ENCODE data around the gene PTPRT. TPM values are rescaled to one million over a fixed set of nuclear protein-coding genes. Genes with fewer than 3 reads are reported as not detected.

The PTPRT gene
- total and polyA plus RNA-seq, 8 donors: 0.23 to 1.8 (median 0.95) TPM

GRCh38 chr20:42134265-42135098 lies 1055.2 kb downstream of the PTPRT start:
- H3K4me1 ChIP-seq: no peaks in the 10 kb centered on the region
- no peak for FAIRE-seq
- intact Hi-C loops (cut with DNase I): no loop called here
- no peaks in the 10 kb centered on the region for H3K27me3 ChIP-seq
- DNase-seq: no peak
- TF ChIP-seq, protein P1, sequence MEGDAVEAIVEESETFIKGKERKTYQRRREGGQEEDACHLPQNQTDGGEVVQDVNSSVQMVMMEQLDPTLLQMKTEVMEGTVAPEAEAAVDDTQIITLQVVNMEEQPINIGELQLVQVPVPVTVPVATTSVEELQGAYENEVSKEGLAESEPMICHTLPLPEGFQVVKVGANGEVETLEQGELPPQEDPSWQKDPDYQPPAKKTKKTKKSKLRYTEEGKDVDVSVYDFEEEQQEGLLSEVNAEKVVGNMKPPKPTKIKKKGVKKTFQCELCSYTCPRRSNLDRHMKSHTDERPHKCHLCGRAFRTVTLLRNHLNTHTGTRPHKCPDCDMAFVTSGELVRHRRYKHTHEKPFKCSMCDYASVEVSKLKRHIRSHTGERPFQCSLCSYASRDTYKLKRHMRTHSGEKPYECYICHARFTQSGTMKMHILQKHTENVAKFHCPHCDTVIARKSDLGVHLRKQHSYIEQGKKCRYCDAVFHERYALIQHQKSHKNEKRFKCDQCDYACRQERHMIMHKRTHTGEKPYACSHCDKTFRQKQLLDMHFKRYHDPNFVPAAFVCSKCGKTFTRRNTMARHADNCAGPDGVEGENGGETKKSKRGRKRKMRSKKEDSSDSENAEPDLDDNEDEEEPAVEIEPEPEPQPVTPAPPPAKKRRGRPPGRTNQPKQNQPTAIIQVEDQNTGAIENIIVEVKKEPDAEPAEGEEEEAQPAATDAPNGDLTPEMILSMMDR (IDR thresholded peaks at IDR 0.05): no peak
- H3K36me3 ChIP-seq: no peaks in the 10 kb centered on the region
- no peak overlapping the region for H3K4me3 ChIP-seq
- no peak for ATAC-seq
- 79 to 85% methylated on average over 5 of the region's 5 CpGs for whole genome bisulfite sequencing, 2 donors
- no peaks in the 10 kb centered on the region for H3K9me3 ChIP-seq
- no peak overlapping the region for H3K27ac ChIP-seq

DNA sequence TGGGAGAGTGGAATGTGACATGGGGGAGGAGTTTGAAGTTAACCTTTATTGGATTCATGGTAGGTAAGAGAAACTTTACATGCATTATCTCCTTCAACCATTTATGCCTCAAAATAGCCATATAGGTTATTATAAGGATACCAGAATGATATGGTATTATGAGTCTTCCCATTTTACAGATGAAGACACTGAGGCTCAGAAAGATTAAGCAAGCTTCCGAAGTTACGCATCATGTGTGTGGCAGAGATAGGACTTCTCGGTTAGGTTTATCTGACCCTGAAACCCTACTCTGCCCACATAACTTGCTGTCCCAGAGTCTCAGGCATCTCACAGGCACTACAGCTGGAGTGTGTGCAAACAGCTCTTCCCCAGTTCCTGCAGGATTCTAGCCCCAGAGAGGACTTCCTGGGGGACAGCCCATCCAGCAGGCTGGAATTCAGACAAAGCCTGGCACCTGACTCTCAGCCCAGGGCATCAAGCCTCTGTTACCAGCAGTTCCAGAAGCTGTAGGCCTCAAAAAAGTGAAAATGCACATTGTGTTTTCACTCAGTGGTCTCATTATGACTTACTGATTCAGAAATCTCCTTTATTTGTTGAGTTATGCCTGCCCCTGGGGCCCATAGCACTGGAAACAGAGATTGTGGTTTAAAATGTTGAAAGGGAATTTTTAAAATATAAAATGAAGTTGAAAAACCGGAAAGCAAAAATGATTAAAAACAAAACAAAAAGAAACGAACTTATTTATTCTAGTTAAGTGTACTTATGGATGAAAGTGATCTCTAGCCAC lies 1058.7 kb downstream of the PTPRT start:
- no peaks in the 10 kb centered on the region for H3K27me3 ChIP-seq
- TF ChIP-seq, protein P1 (IDR thresholded peaks at IDR 0.05): no peak
- H3K4me1 ChIP-seq: no peaks in the 10 kb centered on the region
- H3K4me3 ChIP-seq: no peak overlapping the region
- H3K9me3 ChIP-seq: no peaks in the 10 kb centered on the region
- 76 to 81% methylated on average over 5 of the region's 5 CpGs for WGBS, 2 donors
- H3K36me3 ChIP-seq: no peaks in the 10 kb centered on the region
- no peak for FAIRE-seq
- DNase-seq: no peak
- no peak overlapping the region for H3K27ac ChIP-seq
- ATAC-seq: no peak
- intact Hi-C loops (cut with DNase I): no loop called here

- Histone ChIP-seq H3K9me3 (no peaks in the 10 kb centered on the region), H3K27me3 (no peaks in the 10 kb centered on the region), H3K36me3 (no peaks in the 10 kb centered on the region), H3K27ac (no peak overlapping the region), H3K4me1 (no peaks in the 10 kb centered on the region), H3K4me3 (no peak overlapping the region)
- intact Hi-C loops (cut with DNase I): no loop called here
- ATAC-seq (no peak), FAIRE-seq (no peak), DNase-seq (no peak)
- TF ChIP-seq, protein P1 (IDR thresholded peaks at IDR 0.05): no peak
- 28 to 29% methylated on average over 2 of the region's 2 CpGs for WGBS, 2 donors
These were observed 1064.3 kb downstream of the PTPRT start for GRCh38 chr20:42125426-42125825.

GRCh38 chr20:42123981-42124473 lies 1065.7 kb downstream of the PTPRT start:
- FAIRE-seq: no peak
- TF ChIP-seq, protein P1 (IDR thresholded peaks at IDR 0.05): no peak
- 64 to 70% methylated on average over 11 of the region's 11 CpGs for WGBS, 2 donors
- H3K4me1 ChIP-seq: no peaks in the 10 kb centered on the region
- intact Hi-C loops (cut with DNase I): no loop called here
- H3K4me3 ChIP-seq: no peak overlapping the region
- H3K27me3 ChIP-seq: no peaks in the 10 kb centered on the region
- no peak overlapping the region for H3K27ac ChIP-seq
- H3K36me3 ChIP-seq: no peaks in the 10 kb centered on the region
- ATAC-seq: peak in 2 of 4 donors; percentile 30 to 57
- no peaks in the 10 kb centered on the region for H3K9me3 ChIP-seq
- DNase-seq: no peak

Data from pancreas (tissue), 10 donors.